Measurements from ENCODE around the gene CHD1.

Gene CHD1

GRCh38 chr5:98934546-98934945, 5.7 kb upstream of the CHD1 start:
- no peak overlapping the region for H2AFZ ChIP-seq (ENCODE audit: low read depth, low read length, severe bottlenecking)
- no peak for TF ChIP-seq CTCF (IDR thresholded peaks at IDR 0.05; ENCODE audit: insufficient read depth, low read length, poor library complexity, severe bottlenecking)
- TF ChIP-seq EZH2phosphoT487 (conservative IDR thresholded peaks at IDR 0.05; ENCODE audit: low read length): no peak
- H3K27me3 ChIP-seq (ENCODE audit: low read length): no peaks in the 10 kb centered on the region
- no peaks in the 10 kb centered on the region for H3F3A ChIP-seq (ENCODE audit: insufficient read depth)
- no peak overlapping the region for H3K27ac ChIP-seq (ENCODE audit: low read depth, low read length)
- no peak overlapping the region for H3K4me3 ChIP-seq (ENCODE audit: insufficient read depth, low read length, poor library complexity, severe bottlenecking)
- H4K20me1 ChIP-seq (ENCODE audit: low read depth, low read length): peaks cover 13% of the 10 kb centered on the region
- no peaks in the 10 kb centered on the region for H3K9me3 ChIP-seq (ENCODE audit: insufficient read depth, low read length)
- no peaks in the 10 kb centered on the region for H3K36me3 ChIP-seq (ENCODE audit: low read length)
- H3K4me2 ChIP-seq (ENCODE audit: low read depth, low read length, poor library complexity, severe bottlenecking): no peak overlapping the region
- H3K9me2 ChIP-seq (replicated peaks; ENCODE audit: insufficient read depth, low read length): no peaks in the 10 kb centered on the region
- H3K9ac ChIP-seq (ENCODE audit: low read length): no peak overlapping the region
- H3K79me2 ChIP-seq (ENCODE audit: insufficient read depth, low read length): peaks cover 13% of the 10 kb centered on the region; the same call in 1 of the 2 replicates

- no peak overlapping the region for H3K4me3 ChIP-seq (ENCODE audit: insufficient read depth, low read length, poor library complexity, severe bottlenecking)
- H3K27ac ChIP-seq (ENCODE audit: low read depth, low read length): no peak overlapping the region
- 0 out of 2 replicates have a peak, but pooled peaks cover 5% of the 10 kb centered on the region for H3F3A ChIP-seq (ENCODE audit: insufficient read depth)
- H3K9ac ChIP-seq (ENCODE audit: low read length): no peak overlapping the region
- no peaks in the 10 kb centered on the region for H3K9me2 ChIP-seq (replicated peaks; ENCODE audit: insufficient read depth, low read length)
- H3K4me2 ChIP-seq (ENCODE audit: low read depth, low read length, poor library complexity, severe bottlenecking): no peak overlapping the region
- no peaks in the 10 kb centered on the region for H3K36me3 ChIP-seq (ENCODE audit: low read length)
- H3K27me3 ChIP-seq (ENCODE audit: low read length): no peaks in the 10 kb centered on the region
- H2AFZ ChIP-seq (ENCODE audit: low read depth, low read length, severe bottlenecking): no peak overlapping the region
- H4K20me1 ChIP-seq (ENCODE audit: low read depth, low read length): peaks cover 13% of the 10 kb centered on the region
- peaks cover 13% of the 10 kb centered on the region; the same call in 1 of the 2 replicates for H3K79me2 ChIP-seq (ENCODE audit: insufficient read depth, low read length)
- TF ChIP-seq EZH2phosphoT487 (conservative IDR thresholded peaks at IDR 0.05; ENCODE audit: low read length) (no peak), CTCF (IDR thresholded peaks at IDR 0.05; ENCODE audit: insufficient read depth, low read length, poor library complexity, severe bottlenecking) (no peak)
- H3K9me3 ChIP-seq (ENCODE audit: insufficient read depth, low read length): no peaks in the 10 kb centered on the region
Measured at GRCh38 chr5:98933445-98934072, 4.8 kb upstream of the CHD1 start.

GRCh38 chr5:98930972-98931762, 2.4 kb upstream of the CHD1 start:
- Histone ChIP-seq H3K4me2 (ENCODE audit: low read depth, low read length, poor library complexity, severe bottlenecking) (no peak overlapping the region), H3K9me2 (replicated peaks; ENCODE audit: insufficient read depth, low read length) (no peaks in the 10 kb centered on the region), H2AFZ (ENCODE audit: low read depth, low read length, severe bottlenecking) (no peak overlapping the region), H3K4me3 (ENCODE audit: insufficient read depth, low read length, poor library complexity, severe bottlenecking) (no peak overlapping the region), H3K79me2 (ENCODE audit: insufficient read depth, low read length) (peaks cover 31% of the 10 kb centered on the region), H3K36me3 (ENCODE audit: low read length) (0 out of 2 replicates have a peak, but pooled peaks cover 5% of the 10 kb centered on the region), H3K27ac (ENCODE audit: low read depth, low read length) (no peak overlapping the region), H4K20me1 (ENCODE audit: low read depth, low read length) (peaks cover 20% of the 10 kb centered on the region), H3F3A (ENCODE audit: insufficient read depth) (0 out of 2 replicates have a peak, but pooled peaks cover 5% of the 10 kb centered on the region), H3K27me3 (ENCODE audit: low read length) (no peaks in the 10 kb centered on the region), H3K9me3 (ENCODE audit: insufficient read depth, low read length) (no peaks in the 10 kb centered on the region), H3K9ac (ENCODE audit: low read length) (no peak overlapping the region)
- TF ChIP-seq EZH2phosphoT487 (conservative IDR thresholded peaks at IDR 0.05; ENCODE audit: low read length): no peak
- TF ChIP-seq CTCF (IDR thresholded peaks at IDR 0.05; ENCODE audit: insufficient read depth, low read length, poor library complexity, severe bottlenecking): no peak

Measured in SU-DHL-6 (cell line).